GM10847 (cell line): ENCODE measurements around the gene TMEM131L.

Experiments
- POLR2A ChIP-seq: IDR thresholded peaks from 2 replicates; pipeline ENCODE4 v1.6.1; 2011; ENCODE audit not compliant: insufficient read length; ENCODE audit errors: extremely low read depth

The TMEM131L gene

DNA sequence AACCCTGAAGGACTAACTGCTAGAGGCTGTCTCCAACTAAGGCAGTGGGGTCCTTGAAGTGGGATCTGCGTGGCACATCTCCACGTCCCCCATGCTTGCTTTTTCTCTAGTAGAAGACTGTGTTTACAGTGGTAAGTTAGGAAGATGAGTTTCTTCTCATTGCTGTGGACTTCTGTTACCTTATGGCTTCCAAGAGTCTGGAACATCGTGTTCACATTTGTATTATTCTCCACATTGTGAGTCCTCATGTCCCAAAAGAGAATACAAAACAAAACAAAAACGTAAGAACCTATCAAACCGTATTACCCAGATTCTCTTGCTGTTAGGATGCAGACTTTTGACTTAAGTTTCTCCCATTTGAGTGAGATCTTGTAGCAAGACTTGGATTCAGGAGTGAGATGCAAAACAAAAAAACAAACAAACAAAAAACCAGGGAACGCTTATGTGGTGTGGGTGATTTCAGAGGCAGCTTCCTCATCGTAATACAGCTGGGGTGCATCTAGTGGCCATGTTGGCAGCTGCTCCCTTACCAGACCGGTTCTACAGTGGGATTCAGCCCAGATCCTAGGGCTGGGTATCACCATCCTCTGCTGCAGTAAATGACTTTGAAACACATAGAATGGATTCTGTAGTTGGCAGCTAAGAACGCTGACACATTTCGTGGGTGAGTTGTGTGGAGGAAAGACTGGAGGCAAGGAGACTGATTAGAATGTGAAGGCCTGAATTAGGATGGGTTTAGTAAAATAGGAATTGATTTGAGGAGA, 41.3 kb downstream of the TMEM131L start:
- no peak for TF ChIP-seq POLR2A

DNA sequence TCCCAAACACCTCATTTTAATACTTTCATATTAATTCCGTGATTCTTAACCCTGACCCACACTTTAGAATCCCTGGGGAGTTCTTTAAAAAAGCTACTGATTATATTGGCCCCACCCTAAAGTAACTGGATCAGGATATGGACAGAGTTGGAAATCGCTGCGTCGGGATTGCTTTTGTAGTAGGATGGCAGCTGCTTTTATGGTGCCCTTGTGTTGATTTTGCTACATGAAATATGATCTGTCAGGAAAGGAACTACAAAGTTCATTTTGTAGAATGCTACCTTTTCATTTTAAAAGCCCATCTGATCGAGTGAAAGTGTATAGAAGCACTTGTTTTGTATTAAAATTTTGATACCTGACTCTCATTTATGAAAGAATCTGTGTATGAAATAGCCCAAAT, 43.6 kb downstream of the TMEM131L start:
- no peak for TF ChIP-seq POLR2A

DNA sequence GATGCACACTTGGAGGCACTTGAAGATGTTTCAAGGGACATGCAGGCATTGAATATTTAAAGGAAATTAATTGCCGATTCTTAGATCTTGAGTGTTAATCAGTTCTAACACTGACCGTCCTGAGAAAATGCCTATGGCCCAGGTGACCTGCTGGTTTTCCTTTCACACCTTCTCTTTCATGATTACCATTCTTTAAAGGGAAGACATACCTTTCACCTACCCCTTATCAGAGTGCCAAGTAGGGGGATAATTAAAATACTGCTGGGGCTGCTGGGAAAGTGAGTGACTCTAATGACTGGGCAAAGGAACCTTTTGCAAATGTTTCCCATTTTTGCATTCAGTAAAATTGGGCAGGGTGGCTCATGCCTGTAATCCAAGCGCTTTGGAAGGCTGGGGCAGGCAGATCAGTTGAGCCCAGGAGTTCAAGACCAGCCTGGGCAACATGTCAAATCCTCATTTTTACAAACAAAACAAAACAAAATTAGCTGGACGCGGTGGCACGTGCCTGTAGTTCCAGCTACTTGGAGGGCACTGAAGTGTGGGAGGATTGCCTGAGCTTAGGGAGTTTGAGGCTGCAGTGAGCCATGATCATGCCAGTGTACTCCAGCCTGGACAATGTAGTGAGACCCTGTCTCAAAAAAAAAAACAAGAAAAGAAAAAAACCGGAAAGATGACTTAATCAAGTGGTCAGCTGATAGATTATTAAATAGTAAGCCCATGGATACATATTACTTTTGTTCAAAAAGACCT, 44.3 kb downstream of the TMEM131L start:
- no peak for TF ChIP-seq POLR2A

DNA sequence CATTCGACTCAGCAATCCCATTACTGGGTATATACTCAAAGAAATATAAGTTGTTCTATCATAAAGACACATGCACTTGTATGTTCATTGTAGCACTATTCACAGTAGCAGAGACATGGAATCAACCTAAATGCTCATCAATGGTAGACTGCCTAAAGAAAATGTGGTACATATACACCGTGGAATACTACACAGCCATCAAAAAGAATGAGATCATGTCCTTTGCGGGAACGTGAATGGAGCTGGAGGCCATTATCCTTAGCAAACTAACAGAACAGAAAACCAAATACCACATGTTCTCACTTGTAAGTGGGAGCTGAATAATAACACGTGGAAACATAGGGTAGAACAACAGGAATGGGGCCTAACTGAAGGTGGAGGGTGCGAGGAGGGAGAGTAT, 44.9 kb downstream of the TMEM131L start:
- TF ChIP-seq POLR2A = no peak

DNA sequence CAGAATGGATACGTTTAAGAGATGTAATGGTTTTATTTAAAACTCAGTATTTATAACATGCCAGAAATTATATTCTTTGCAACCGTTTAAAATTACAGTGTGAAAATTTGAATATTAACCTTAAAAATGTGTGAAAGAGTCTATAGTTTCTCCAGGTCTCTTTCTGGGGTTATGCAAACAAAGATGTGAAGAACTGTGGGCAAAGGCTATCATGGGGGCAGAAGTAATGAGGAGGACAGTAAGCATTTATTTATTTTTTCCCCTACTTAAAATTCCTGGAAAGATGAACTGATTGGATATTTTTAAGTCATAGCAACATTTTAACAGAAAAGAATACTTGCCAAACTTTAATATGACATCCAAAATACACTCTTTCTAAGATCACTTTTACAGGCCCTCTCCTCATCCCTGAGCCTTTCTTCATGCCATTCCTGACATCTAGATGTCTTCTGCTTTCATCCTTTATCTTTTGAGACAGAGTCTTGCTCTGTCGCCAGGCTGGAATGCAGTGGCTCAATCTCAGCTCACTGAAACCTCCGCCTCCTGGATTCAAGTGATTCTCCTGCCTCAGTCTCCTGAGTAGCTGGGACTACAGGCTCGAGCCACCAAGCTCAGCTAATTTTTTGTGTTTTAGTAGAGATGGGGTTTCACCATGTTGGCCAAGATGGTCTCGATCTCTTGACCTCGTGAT, 46.1 kb downstream of the TMEM131L start:
- TF ChIP-seq POLR2A = no peak

DNA sequence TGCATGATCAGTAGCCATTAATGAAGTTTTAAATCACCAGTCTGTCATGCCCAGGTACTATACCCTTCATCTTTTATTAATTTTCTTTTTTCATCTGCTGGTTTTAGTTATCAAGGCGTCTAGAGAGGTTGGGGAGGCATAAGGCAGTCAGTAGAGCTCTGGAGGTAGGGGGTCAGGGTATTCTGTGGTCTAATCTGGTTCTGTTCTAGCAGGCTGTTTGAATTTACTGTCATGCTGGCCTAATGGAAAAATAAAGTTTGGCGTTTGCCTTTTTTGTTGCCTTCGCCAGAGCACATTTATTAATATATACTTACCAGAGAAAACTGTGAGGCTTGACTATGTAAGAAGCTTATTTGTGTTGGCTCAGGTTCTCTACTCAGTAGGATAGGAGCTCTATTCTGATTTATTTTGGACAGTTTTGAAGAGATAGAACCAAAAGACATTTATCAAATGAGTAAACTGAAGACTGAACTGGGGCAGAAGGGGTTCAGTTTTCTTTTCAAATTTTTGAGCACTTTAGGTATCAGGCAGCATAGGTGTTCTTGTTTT, 46.9 kb downstream of the TMEM131L start:
- no peak for TF ChIP-seq POLR2A

DNA sequence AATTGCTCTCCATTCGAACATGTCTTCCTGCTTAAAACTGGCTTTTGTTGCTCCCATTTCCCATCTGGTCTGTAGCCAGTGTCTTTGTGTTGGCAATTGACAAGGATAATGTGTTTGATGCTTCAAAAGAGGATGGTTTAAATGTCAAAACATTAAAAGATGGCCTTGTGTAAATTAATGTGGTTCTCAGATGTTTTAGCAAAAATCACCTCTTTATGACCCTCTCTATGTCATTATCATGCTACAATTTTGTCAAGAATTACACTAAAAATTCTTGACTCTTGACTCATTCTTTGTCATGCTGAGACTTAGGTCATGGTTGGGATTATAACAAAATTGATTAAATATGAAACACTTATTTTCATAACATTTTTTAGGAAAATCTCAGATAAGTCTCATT, 47.4 kb downstream of the TMEM131L start:
- no peak for TF ChIP-seq POLR2A

DNA sequence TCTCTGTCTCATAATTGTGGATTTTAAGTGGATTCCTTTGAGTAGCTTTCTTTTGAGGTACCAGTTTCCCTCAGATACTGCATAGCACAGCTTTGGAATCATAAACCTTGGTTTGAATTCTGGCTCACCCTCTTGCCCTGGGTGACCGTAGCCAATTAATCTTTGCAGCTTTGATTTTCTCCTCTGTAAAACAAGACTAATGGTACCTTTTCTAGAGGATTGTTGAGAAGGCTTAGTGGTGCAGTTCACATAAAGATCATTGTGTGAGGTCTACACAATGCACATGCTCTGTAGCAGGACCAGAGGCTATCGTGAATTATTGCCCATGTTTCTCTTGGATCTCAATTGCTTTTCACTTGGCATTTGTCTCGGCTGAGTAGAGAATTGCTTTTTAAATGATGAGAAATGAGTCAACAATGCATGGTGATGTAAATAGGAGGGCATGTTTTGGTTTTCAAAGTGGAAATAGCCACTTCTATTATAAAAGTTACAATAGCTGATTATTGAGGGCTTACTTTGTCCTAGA, 47.9 kb downstream of the TMEM131L start:
- no peak for TF ChIP-seq POLR2A

DNA sequence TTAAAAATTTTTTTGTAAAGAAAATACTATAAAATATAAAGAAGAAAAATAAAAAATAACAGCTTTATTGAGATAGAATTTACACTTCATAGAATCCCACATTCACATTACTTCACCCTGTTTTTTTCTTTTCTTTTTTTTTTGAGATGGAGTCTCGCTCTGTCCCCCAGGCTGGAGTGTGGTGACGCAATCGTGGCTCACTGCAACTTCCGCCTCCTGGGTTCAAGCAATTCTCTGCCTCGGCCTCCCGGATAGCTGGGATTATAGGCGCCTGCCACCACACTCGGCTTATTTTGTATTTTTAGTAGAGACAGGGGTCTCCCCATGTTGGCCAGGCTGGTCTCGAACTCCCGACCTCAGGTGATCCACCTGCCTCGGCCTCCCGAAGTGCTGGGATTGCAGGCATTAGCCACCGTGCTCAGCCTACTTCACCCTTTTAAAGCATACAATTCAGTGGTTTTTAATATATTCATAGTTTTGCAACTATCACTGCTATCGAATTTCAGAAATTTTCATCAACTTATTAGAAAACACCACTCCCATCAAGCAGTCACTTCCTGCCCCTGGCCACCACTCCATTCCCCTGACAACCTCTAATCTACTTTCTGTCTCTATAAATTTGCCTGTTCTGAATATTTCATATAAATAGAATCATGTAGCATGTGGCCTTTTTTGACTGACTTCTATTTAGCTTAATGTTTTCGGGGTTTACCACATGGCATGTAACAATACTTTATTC, 48.7 kb downstream of the TMEM131L start:
- TF ChIP-seq POLR2A = no peak

DNA sequence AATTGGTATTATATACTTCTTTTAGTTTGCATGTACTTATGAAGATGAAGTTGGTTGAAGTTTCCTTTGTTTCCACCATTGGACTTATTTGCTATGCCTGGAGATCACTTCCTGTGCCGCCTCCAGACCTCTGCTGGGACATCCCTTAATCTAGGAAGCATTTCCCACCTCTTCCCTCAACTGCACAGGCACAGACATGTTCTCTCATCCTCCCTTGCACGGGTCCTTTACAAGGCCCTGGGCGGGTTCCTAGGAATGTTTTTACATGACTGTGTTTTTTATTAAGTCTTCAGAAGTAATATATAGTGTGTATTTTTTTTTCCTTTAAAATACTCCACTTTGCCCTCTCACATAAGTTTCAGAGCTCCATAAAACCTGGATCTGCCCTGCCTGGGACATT, 51.0 kb downstream of the TMEM131L start:
- no peak for TF ChIP-seq POLR2A

DNA sequence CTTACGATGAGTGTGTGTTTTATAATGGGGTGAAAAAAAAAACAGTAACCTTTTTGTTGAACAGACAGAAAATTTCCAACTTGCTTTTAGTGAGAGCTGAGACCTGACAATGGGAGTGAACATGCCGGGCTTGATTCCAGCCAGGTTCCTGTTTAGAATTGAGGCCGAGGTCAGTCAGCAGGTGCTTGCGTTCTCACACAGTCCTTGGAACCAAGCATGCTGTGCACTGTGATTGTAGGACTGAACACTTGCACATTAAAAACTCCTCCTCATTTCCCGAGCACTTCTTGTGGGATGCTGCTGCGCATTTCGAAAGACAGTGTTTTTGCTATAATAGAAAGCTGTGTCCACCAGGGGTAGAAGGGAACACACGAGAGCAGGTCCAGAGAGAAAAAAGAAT, 51.8 kb downstream of the TMEM131L start:
- no peak for TF ChIP-seq POLR2A

DNA sequence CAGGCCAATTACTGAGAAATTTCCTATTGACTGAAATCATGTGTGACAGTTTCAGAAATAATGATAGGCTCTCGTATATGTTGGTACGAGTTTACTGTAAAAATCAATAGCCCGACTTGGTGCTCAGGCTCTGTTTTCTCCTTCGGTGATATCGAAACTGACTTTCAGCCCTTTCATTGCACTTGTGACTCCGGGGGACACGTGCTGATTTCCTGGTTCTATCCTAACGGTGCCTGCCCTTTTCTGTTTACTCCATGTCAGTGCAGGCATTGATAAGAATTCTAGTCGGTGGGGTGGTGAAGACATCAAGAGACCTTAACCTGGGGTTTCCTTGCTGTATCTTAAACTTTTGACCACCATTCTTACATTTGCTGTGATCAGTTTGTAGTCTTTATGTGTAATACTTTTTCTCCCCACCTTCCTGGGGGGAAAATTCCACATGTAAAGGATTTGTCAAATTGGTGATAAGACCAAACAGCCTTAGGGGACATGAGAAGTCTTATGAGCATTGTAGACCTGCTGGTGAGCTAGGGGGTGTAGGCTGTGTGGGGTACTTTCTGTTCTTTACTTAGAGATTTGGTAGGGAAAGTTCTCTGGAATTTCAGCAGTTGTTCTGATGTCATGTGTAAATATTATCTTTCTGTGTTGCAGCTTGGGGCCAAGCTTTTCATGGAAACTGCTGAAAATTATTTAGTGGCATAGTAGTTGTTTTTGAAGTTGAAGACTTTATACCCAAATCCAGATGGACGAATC, 52.7 kb downstream of the TMEM131L start:
- no peak for TF ChIP-seq POLR2A

DNA sequence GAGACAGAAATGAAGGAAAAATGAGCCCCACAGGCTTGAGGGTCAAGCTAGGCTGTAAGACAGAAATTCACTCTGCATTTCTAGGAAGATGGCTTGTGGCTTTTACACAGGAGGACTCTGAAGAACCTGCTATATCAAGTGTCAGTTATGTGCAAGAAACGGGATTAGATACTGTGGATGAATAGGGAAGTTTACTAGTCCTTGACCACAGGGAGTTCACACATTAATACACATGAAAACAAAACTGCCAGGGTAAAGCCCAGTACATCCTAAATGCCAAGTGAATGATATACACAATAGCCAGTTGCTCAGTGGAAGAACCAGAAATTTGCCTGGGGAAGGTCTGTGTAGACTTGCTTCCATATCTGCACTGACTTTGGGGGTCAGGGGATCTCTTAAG, 53.5 kb downstream of the TMEM131L start:
- TF ChIP-seq POLR2A = no peak

DNA sequence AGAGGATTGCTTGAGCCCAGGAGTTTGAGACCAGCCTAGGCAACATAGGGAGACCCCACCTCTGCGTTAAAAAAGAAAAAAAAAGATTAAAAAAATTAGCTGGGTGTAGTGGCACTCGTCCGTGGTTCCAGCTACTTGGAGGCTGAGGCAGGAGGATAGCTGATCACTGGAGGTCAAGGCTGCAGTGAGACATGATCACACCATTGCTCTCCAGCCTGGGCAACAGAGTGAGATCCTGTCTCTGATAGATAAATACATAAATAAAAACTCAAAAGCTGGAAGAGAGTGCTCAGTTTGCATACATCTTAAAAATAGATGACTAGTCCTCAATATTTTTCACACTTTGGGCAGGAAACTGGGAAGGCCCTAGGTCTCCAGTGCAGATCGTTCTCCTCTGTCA, 54.1 kb downstream of the TMEM131L start:
- no peak for TF ChIP-seq POLR2A
